Measurements from ENCODE around the gene KLK14.

DNA sequence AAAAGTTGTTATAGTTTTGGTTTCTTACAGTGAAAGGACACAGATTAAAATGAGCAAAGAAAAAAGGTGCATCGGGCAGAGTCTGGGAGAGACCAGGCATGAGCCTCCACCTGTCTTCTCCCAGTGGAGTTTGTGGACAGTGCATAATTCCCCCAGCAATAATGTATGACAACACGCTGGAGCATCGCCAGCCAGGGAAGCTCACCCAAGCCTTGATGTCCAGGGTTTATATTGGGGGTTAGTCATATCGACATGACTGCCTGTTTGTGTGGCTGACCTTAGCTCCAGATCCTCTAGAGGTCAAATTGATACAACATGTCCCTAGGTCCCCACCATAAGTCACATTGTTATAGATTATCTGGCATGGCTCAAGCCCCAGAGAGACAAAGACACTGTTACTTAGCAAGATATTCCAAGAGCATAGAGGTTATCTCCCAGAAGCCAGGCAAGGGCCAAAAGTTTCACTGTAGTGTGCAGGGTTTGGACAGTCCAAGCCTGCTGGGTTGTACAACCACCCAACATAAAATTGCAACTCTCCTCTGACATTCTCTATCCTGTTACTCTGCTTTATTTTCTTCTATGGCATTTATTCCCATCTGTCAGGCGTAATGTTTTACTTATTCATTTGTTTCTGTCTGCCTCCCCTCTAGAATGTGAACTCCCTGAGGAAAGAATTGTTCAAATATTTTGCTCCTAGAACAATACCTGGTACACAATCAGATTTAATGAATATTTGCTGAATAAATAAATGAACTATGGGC, 12.2 kb downstream of the KLK14 start:
- TF ChIP-seq, protein P1, sequence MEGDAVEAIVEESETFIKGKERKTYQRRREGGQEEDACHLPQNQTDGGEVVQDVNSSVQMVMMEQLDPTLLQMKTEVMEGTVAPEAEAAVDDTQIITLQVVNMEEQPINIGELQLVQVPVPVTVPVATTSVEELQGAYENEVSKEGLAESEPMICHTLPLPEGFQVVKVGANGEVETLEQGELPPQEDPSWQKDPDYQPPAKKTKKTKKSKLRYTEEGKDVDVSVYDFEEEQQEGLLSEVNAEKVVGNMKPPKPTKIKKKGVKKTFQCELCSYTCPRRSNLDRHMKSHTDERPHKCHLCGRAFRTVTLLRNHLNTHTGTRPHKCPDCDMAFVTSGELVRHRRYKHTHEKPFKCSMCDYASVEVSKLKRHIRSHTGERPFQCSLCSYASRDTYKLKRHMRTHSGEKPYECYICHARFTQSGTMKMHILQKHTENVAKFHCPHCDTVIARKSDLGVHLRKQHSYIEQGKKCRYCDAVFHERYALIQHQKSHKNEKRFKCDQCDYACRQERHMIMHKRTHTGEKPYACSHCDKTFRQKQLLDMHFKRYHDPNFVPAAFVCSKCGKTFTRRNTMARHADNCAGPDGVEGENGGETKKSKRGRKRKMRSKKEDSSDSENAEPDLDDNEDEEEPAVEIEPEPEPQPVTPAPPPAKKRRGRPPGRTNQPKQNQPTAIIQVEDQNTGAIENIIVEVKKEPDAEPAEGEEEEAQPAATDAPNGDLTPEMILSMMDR (conservative IDR thresholded peaks at IDR 0.05; ENCODE audit: low read length): no peak
- no peak for TF ChIP-seq EZH2phosphoT487 (IDR thresholded peaks at IDR 0.05; ENCODE audit: borderline replicate concordance)

Measured in Loucy (cell line).